B cell (primary cell): ENCODE measurements around the gene CENPP.

ENCODE experiments used
- CTCF ChIP-seq: fragments of 200-600 bp; IDR thresholded peaks from one replicate; pipeline ENCODE4 v1.8.0; 2022; ENCODE audit warnings: antibody characterized with exemption, mild to moderate bottlenecking
- EZH2 ChIP-seq: IDR thresholded peaks from 2 replicates; pipeline ENCODE4 v1.6.1; 2012; ENCODE audit warnings: borderline replicate concordance, low read depth, mild to moderate bottlenecking, moderate library complexity, low read length; ENCODE audit not compliant: insufficient read depth, poor library complexity, severe bottlenecking

- TF ChIP-seq CTCF (no peak), EZH2 (no peak)
Observed at GRCh38 chr9:92639124-92639523, 313.4 kb downstream of the CENPP start.
